GM12878 (cell line): ENCODE data around the gene RBBP8NL. TPM values are rescaled to one million over a fixed set of nuclear protein-coding genes. Genes with fewer than 3 reads are reported as not detected.

Source experiments
- ATAC-seq: fragments of 200-7000 bp; cut with Tn5 transposase; 3 replicates; pipeline ENCODE4 v1.9.1; 2020; ENCODE audit warnings: mild to moderate bottlenecking, moderate library complexity
- BruUV-seq: library from RNA; stranded (reverse); fragments of 400-500 nt; replicated peaks from 2 replicates; lab custom pipeline; 2021; lab: Mats Ljungman, UMichigan
- CTCF ChIA-PET: fragments of 300-600 bp; sonication (Branson Sonifier 250); formaldehyde crosslinking; extraction: SDS; loops from one replicate; lab custom pipeline; 2021; ENCODE audit warnings: inconsistent platforms; lab: Yijun Ruan, JAX
- POLR2A ChIA-PET: fragments of 350-600 bp; formaldehyde crosslinking; extraction: SDS; loops from one replicate; lab custom pipeline; 2021; ENCODE audit warnings: inconsistent platforms; lab: Charles Lee
- RAD21 ChIA-PET: fragments of 300-600 bp; sonication (Branson Sonifier 250); formaldehyde crosslinking; loops from one replicate; lab custom pipeline; 2023; ENCODE audit warnings: antibody characterized with exemption; ENCODE audit not compliant: unreplicated experiment; lab: Charles Lee
- SMC1A ChIA-PET: fragments of 300-600 bp; sonication (Branson Sonifier 250); formaldehyde crosslinking; loops from one replicate; lab custom pipeline; 2023; ENCODE audit not compliant: unreplicated experiment, uncharacterized antibody; lab: Charles Lee
- DNase-seq: peaks from one replicate; pipeline ENCODE4 v3.0.0-alpha.2; 2011; ENCODE audit warnings: low read depth, low spot score
- FAIRE-seq: peaks from 3 replicates; lab custom pipeline; 2011; peaks lifted over from hg19 to GRCh38; lab: Jason Lieb, UNC
- H2AFZ ChIP-seq: 2 replicates; pipeline ENCODE4 v1.6.0; 2011; ENCODE audit warnings: low read depth, low read length, control low read depth; ENCODE audit not compliant: control insufficient read depth
- H3K27ac ChIP-seq: 2 replicates; pipeline ENCODE4 v1.5.1; 2011; ENCODE audit warnings: control low read depth; ENCODE audit not compliant: control insufficient read depth, insufficient read depth
- H3K27me3 ChIP-seq, 2 experiments: replicated peaks in 1 of 2; 2 replicates each; pipeline versions ENCODE4 v1.6.0 to v1.6.1; 2011; ENCODE audit warnings: low read length in 1 of 2; ENCODE audit not compliant: control insufficient read depth in 2 of 2, insufficient read depth in 2 of 2
- H3K36me3 ChIP-seq, 2 experiments: 2 replicates each; pipeline ENCODE4 v1.5.1; 2011; ENCODE audit warnings: low read length in 1 of 2; ENCODE audit not compliant: control insufficient read depth in 2 of 2, insufficient read depth in 2 of 2
- H3K4me1 ChIP-seq: 2 replicates; pipeline ENCODE4 v1.6.1; 2011; ENCODE audit warnings: mild to moderate bottlenecking, low read length, moderate library complexity, mixed read lengths; ENCODE audit not compliant: control insufficient read depth, insufficient read depth
- H3K4me2 ChIP-seq: 2 replicates; pipeline ENCODE4 v1.6.0; 2011; ENCODE audit warnings: control low read depth; ENCODE audit not compliant: control insufficient read depth, insufficient read depth
- H3K4me3 ChIP-seq: fragments of 200-600 bp; sonication (generic); 2 replicates; pipeline ENCODE4 v1.5.1; 2016
- H3K79me2 ChIP-seq: 2 replicates; pipeline ENCODE4 v1.6.0; 2011; ENCODE audit warnings: low read length; ENCODE audit not compliant: control insufficient read depth, insufficient read depth
- H3K9ac ChIP-seq: 2 replicates; pipeline ENCODE4 v1.8.0; 2011; ENCODE audit warnings: low read length, control low read depth, mixed read lengths; ENCODE audit not compliant: control insufficient read depth, insufficient read depth
- H3K9me3 ChIP-seq: replicated peaks from 3 replicates; pipeline ENCODE4 v1.5.1; 2011; ENCODE audit warnings: mild to moderate bottlenecking, low read length; ENCODE audit not compliant: control insufficient read depth, insufficient read depth
- H4K20me1 ChIP-seq: 2 replicates; pipeline ENCODE4 v1.6.0; 2011; ENCODE audit not compliant: control insufficient read depth, insufficient read depth
- ASH2L ChIP-seq: fragments of 300-600, 200-600 bp; sonication (generic); IDR thresholded peaks from 2 replicates; pipeline ENCODE4 v1.6.1; 2017; ENCODE audit warnings: low read depth, mild to moderate bottlenecking, borderline replicate concordance
- EGR1 ChIP-seq, 2 experiments: IDR thresholded peaks; 1 replicate in 1 of 2; 2 replicates in 1 of 2; pipeline ENCODE4 v1.6.1; 2011 to 2012; ENCODE audit warnings: low read depth in 2 of 2, low read length in 2 of 2, borderline replicate concordance in 1 of 2, mild to moderate bottlenecking in 1 of 2, moderate library complexity in 1 of 2
- MXI1 ChIP-seq: fragments of 150-350 bp; IDR thresholded peaks from 2 replicates; pipeline ENCODE4 v1.6.1; 2011; ENCODE audit warnings: low read depth, mild to moderate bottlenecking, inconsistent platforms, low read length, improper control_type of control experiment
- MYC ChIP-seq: IDR thresholded peaks from 2 replicates; pipeline ENCODE4 v1.6.1; 2011; ENCODE audit warnings: mild to moderate bottlenecking, low read length, moderate library complexity, inconsistent platforms; ENCODE audit not compliant: insufficient read depth, insufficient replicate concordance, insufficient read length, severe bottlenecking
- SP1 ChIP-seq: IDR thresholded peaks from one replicate; pipeline ENCODE4 v1.6.1; 2011; ENCODE audit warnings: low read depth, low read length
- TARDBP ChIP-seq: IDR thresholded peaks from 2 replicates; pipeline ENCODE4 v1.6.1; 2016; ENCODE audit warnings: borderline replicate concordance
- WRNIP1 ChIP-seq: IDR thresholded peaks from 2 replicates; pipeline ENCODE4 v1.6.1; 2011; ENCODE audit warnings: low read depth, low read length, improper control_type of control experiment, borderline replicate concordance
- ZBED1 ChIP-seq: IDR thresholded peaks from 2 replicates; pipeline ENCODE4 v1.6.1; 2016; ENCODE audit warnings: borderline replicate concordance
- ZSCAN29 ChIP-seq: fragments of 450-650 bp; IDR thresholded peaks from 2 replicates; pipeline ENCODE4 v1.6.1; 2017; ENCODE audit warnings: mild to moderate bottlenecking, moderate library complexity
- WGBS: methylation state at CpG from one replicate; pipeline ENCODE4 v1.1.6; 2016; ENCODE audit warnings: low lambda C conversion rate; ENCODE audit not compliant: insufficient replicate concordance, insufficient coverage; ENCODE audit errors: missing lambda C conversion rate; 5-methylcytosine and 5-hydroxymethylcytosine counted together
- in situ Hi-C: fragments of 300-500 bp; cut with MboI; formaldehyde crosslinking; loops from 9 replicates; pipeline ENCODE4 v1.14.3; 2018; ENCODE audit warnings: mixed read lengths
- intact Hi-C: fragments of 100-400 bp; cut with micrococcal nuclease; formaldehyde crosslinking; loops from one replicate; pipeline ENCODE4 v1.14.2; 2022; ENCODE audit not compliant: unreplicated experiment
- polyA plus RNA-seq, 11 experiments: library from polyadenylated mRNA; depleted of rRNA in 4 of 11; unstranded in 6 of 11; stranded (reverse) in 5 of 11; fragments of >200 nt; fragmentation: Nextera tagmentation in 4 of 11; fragmentation: Illumina TruSeq in 1 of 11; extraction: Ambion mirVana in 4 of 11; extraction: Trizol in 1 of 11; gene quantifications; 1 replicate in 1 of 11; 2 replicates in 10 of 11; pipeline versions ENCODE4 v1.2.1 to v1.2.3, GENCODE V29; 2011 to 2016; ENCODE audit warnings: inconsistent platforms in 2 of 11, missing spikeins in 2 of 11, low read depth in 1 of 11
- total RNA-seq, 4 experiments: library from RNA; depleted of rRNA in 3 of 4; stranded (reverse); fragments of >200 nt in 3 of 4; fragmentation: Illumina TruSeq in 1 of 4; extraction: Trizol in 1 of 4; gene quantifications; 2 replicates each; pipeline versions ENCODE4 v1.2.1 to v1.2.3, GENCODE V29; 2013 to 2021
- TF ChIP-seq, protein P1 (sequence below): fragments of 450-650 bp; conservative IDR thresholded peaks from 2 replicates; pipeline ENCODE4 v1.6.1; 2017; ENCODE audit warnings: mild to moderate bottlenecking, moderate library complexity

Gene RBBP8NL
- total and polyA plus RNA-seq, 10 of the 15 experiments (the other 5 are each of a cell fraction or from before 2014, with no cell fraction given): not detected

GRCh38 chr20:62446481-62446880 lies 19.1 kb upstream of the RBBP8NL start:
- in situ Hi-C loops: no loop called here
- no peak overlapping the region for H3K27ac ChIP-seq
- H3K9ac ChIP-seq: no peak overlapping the region
- no peaks in the 10 kb centered on the region for H3K4me1 ChIP-seq
- TF ChIP-seq, protein P1, sequence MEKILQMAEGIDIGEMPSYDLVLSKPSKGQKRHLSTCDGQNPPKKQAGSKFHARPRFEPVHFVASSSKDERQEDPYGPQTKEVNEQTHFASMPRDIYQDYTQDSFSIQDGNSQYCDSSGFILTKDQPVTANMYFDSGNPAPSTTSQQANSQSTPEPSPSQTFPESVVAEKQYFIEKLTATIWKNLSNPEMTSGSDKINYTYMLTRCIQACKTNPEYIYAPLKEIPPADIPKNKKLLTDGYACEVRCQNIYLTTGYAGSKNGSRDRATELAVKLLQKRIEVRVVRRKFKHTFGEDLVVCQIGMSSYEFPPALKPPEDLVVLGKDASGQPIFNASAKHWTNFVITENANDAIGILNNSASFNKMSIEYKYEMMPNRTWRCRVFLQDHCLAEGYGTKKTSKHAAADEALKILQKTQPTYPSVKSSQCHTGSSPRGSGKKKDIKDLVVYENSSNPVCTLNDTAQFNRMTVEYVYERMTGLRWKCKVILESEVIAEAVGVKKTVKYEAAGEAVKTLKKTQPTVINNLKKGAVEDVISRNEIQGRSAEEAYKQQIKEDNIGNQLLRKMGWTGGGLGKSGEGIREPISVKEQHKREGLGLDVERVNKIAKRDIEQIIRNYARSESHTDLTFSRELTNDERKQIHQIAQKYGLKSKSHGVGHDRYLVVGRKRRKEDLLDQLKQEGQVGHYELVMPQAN: no peak
- TF ChIP-seq ZSCAN29: no peak
- TF ChIP-seq ASH2L: no peak
- TF ChIP-seq SP1: no peak
- no peak for TF ChIP-seq EGR1 (IDR thresholded peaks at IDR 0.05; ENCODE audit: borderline replicate concordance in 1 of 2, low read depth in 2 of 2, low read length in 2 of 2)
- no peak for TF ChIP-seq MYC
- no peak for TF ChIP-seq MXI1
- no peak for TF ChIP-seq TARDBP
- no peak for TF ChIP-seq WRNIP1
- TF ChIP-seq ZBED1: no peak
- RAD21 ChIA-PET: no interaction called here
- ATAC-seq: no peak
- H3K4me3 ChIP-seq: no peak overlapping the region
- no peak overlapping the region for H3K4me2 ChIP-seq
- H2AFZ ChIP-seq: no peak overlapping the region
- DNase-seq: no peak
- 33% methylated on average over 10 of the region's 12 CpGs for WGBS
- no peaks in the 10 kb centered on the region for H3K79me2 ChIP-seq
- H3K27me3 ChIP-seq: peaks cover 0 to 2% of the 10 kb centered on the region in 2 experiments; a peak in 2 of 4 replicates
- H4K20me1 ChIP-seq: no peaks in the 10 kb centered on the region
- CTCF ChIA-PET: no interaction called here
- no TSS peak for BruUV-seq
- no peak for FAIRE-seq
- no peaks in the 10 kb centered on the region for H3K36me3 ChIP-seq
- SMC1A ChIA-PET: no interaction called here
- no peaks in the 10 kb centered on the region for H3K9me3 ChIP-seq
- POLR2A ChIA-PET: no interaction called here
- intact Hi-C loops: no loop called here
